ENCODE results near the gene KIAA1217.
"Not testable (repeated sequence)": the region's sequence is repeated elsewhere in the genome, so short reads cannot be mapped to it uniquely, and the experiment has no call there.

Gene KIAA1217

DNA sequence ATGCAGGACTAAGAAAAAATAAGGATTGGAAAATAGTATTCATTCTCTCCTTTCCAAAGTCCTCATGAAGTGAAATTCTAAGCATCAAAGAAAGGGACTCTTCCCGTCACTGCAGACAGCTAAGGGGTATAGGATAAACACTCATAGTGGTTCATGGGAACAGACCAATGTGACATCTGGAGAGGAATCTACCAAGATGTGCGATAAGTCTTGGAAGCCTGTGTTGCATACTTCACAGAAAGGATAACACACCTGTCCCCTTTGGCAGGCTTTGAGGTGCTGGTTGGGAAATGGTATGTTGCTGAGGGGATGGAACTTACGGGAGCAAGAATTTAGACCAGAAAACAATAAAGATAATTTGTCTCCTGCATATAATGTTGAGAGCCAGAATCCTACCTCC is 266.7 kb downstream of the KIAA1217 start:
- DNase-seq: no peak

DNA sequence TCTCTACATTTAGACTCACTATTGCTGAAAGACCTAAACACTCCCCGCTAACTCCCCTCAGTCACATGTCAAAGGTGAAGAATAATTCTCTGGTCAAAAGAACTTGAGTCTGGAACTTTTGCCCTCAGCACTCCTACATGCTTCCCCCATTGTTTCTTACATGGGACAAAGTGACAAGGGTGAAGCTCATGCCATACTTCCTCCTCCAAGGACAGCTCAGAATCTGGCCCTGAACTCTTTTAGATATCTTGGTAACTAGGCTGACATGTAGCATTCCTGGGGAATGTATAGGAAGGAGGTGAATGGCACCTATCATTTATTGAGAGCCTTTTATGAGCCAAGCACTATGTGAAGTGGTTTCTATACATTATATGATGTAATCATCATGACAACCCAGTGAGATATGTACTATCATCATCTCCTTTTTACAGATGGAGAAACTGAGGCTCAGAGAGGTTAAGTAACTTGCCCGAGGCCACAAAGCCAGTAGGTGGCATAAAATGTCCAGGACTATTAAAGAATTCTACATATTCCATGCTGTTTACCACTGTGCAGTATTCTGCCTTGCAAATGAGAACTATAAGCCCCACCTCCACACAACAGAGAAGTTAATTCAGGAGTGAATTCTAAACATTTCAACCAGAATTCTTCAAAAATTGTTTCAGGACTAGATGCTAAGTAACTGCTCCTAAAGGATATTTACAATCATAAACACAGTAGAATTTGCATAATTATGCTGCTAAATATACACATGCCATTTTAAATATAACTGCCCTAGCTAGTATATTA is 268.2 kb downstream of the KIAA1217 start:
- DNase-seq: no peak

DNA sequence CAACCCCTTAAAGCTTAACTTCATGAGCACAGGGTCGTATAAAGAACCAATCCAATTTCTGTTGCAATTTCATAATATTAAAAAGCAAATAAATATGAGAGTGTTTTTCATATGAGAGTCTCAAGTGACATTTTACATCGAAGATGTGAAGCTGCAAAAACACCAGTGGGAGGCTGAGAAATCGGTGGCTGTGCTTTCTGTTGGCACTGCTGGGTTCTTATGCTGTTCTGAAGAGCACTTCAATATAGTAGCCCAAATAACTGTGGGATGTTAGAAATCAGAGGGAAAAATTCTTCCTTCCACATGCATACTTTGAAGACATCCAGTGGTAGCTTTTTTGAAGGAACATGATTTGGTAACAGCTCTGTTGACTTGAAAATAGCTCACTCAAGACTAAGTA is 269.0 kb downstream of the KIAA1217 start:
- DNase-seq: no peak

DNA sequence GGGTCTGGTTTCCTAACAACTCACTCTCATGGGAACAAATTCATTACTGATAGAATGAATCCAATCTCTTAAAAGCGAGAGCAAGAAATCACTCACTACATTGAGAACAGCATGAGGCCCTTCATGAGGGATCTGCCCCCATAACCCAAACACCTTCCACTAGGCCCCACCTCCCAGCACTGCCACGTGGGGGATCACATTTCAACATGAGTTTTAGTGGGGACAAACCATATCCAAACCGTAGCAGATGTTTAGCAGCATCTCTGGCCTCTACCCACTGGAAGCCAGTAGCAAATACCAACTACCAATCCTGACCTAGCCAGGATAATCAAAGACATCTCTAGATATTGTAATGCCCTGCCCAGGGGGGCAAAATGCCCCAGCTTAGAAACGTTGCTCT is 270.9 kb downstream of the KIAA1217 start:
- no peak for DNase-seq

DNA sequence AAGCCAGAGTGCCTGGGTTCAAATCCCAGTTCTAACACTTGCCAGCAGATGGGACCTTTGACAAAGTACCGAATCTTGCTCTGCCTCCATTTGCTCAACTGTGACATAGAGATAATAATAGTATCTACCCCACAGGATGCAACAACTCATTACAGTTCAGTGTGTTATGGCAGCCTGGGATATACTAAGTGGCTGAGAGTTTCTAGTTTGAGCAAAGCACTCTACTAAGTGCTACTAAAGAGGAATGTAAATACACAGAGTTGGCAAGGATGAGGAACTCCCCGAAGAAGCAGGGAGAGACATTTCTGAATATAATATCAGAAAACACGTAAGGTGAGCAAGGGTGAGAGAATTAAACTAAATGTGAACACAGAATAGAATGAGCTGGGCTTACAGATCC is 271.5 kb downstream of the KIAA1217 start:
- no peak for DNase-seq

DNA sequence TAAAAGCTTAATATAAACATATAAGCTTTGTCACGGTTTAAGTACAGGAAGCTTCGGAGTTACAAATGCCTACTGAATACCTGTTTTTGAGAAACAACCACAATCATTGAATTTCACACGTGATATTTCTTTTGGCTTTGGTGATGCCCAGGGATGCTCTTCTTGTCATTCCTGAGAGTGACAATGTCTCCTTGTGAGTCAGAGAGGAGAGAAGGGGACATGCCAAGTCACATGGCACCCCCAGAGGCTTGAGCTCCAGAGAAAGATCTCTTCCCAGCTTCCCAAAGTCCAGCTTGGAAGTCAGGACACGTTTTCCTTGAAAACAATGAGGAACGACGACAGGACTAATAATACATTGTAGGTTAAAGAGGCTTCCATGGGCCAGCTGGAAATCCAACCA is 272.3 kb downstream of the KIAA1217 start:
- no peak for DNase-seq

DNA sequence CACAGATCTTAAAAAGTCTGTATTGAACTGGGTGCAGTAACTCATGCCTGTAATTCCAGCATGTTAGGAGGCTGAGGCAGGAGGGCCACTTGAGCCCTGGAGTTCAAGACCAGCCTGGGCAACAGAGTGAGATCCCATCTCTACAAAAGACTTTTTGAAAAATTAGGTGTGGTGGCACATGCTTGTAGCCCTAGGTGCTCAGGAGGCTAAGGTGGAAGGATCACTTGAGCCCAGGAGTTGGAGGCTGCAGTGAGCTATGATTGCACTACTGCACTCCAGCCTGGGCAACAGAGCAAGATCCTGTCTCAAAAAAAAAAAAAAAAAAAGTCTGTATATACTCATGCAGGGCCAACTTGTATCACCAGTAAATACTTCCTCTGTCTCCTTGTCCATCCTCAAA is 273.8 kb downstream of the KIAA1217 start:
- not testable (repeated sequence) for DNase-seq

DNA sequence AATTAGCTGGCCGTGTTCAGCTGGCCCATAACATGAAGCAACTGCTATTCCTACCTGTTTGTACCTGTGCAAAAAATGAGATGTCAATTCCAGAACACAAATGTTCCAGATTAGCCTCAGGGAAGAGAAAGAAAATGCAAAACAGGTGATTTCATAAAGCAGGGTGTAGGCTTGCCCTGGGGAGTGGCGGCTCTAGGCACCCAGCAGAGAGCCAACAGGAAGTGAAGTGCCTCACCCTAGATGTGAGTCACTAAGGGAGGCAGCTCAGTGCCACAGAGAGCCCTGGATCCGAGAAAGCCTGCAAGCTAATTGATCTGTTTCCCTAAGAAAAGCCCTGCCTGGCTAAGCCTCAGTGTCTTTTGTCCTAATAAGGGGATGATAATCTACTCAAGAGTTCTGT is 274.8 kb downstream of the KIAA1217 start:
- DNase-seq: no peak

DNA sequence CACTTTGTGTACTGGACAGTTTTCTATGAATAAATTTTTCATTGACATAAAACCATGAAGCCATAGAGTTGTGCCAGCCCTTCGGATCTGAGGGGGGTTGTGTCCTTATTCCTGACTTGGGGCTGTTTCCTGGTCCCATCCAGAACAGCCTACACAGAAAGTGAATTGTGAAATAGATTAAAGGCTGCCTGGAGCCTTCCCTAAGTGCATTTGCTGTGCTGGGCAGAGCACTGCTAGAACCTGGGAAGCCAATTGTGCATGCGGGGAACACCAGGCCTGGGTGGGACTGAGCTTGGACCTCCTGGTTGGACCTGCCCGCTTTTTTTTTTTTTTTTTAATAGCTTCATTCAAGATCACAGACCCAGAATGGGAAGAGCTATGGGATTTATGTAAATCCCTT is 275.8 kb downstream of the KIAA1217 start:
- no peak for DNase-seq

DNA sequence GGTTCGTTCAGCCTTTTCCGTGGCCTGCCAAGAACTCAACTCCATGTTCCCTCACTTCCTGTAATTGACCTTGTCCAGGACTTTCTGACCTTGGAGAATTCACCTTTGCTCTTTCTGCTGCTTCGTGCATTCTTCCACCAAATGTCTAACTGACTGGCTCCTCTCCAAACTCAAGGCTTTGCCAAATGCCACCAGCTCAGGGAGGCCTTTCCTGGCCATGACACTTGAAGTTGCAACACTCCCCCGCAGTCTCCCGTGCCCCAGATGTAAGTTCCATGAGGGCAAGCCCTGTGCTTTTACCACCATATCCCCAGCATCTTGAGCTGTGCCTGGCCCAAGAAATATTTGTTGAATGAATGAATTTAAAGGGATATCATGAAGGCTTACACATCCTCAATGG is 276.4 kb downstream of the KIAA1217 start:
- no peak for DNase-seq

DNA sequence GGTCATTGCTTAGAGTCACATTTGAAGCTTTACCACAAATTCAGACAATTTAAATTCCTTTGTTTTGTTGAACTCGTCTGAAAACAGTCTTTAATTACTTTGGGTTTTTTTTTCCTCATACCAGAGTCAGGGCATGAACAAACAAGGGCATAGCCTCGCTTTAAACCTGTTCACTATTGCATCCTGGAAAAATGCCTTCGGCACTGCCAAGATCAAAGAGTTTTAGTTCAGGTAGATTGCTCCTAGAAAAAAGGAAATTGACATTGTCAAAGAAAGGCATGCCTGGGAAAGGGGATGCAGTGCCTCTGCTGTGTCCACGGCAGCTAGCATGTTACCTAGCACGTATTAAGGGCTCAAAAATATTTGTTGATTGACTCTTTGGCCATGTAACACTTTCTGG is 279.7 kb downstream of the KIAA1217 start:
- no peak for DNase-seq

DNA sequence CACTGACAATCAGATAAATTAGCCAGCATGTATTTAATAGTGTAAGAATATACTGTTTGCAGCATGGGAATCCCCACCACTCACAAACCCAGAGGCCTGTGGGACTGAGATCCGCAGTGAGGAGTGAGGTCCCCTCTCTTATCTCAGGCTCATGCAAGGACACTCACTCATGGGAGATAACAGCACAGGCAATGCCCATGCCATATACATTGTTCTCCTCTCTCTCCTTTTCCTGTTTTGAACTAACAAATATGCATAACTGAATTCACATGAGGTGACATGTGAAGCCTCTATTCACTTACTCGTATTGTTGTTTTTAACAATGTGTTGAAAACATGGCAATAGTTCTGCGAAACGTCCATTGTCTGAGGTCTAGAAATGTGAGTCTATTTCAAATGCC is 284.2 kb downstream of the KIAA1217 start:
- no peak for DNase-seq

DNA sequence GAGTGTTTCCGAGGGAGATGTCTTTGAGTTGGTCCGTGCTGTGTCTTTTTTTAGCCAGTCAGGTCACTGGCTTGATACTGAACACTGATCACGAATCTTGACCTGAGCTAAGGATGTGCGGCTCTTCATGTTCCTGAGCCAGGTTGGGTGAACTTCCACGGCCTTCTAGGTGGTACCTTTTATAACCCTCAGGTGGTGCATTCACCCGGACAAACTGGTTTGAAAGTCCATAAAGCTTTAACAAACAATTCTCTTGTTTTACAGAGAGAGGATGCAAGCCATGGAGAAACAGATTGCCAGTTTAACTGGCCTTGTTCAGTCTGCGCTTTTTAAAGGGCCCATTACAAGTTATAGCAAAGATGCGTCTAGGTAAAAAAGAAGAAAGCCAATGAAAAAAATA is 285.3 kb downstream of the KIAA1217 start:
- no peak for DNase-seq

DNA sequence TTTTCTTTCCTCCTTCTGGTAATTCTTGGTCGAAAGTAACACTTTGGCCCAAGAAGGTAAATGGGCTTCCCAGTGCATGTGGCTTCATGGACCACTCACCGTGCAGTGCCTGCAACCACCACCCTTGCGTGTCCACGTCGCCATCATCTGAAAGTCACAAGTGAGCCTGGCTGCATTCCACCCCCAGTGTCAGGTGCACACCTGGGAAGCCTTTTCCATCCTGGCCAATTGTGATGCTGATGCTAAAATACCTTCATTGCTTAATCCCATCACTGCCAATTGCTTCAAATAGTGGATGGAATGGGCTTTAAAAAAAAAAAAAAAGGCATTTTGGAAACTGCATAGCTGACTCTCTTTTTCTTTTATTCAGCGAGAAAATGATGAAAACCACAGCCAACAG is 285.8 kb downstream of the KIAA1217 start:
- DNase-seq: no peak

DNA sequence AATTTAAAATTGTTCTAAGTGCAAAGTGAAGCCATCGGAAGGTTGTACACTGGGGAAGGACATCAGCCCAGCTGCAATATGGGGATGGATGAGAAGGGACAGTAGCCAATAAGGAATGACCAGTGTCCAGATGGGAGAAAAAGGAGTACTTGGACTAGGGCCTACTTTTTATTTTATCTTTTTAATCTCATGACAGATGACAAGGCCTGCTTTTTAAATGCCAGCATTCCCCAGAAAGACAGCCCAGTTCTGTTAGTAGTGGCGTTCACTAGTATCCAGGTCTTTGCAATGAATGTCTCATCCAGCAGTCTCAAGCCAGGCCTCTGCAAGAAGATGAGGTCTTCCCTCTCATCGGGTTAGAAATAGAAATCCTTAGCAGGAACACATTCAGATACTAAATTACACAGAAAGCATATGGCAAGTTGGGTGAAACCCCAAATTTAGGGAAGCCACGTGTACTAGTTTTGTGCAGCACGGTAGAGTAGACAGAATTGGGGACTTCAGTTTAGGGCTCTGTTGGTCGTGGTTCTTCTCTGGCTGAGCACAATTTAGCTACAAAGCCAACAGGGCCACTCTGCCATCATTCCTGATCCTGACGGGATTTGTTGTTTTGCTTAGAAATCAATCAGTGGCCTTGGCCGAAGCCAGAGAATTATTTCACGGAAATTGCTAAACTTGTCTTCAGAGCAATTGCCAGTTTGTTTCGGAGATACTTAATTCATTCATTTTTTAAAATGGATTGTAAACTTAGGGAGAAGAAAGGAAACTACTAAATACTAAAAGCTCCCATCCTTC is 286.9 kb downstream of the KIAA1217 start:
- no peak for DNase-seq

DNA sequence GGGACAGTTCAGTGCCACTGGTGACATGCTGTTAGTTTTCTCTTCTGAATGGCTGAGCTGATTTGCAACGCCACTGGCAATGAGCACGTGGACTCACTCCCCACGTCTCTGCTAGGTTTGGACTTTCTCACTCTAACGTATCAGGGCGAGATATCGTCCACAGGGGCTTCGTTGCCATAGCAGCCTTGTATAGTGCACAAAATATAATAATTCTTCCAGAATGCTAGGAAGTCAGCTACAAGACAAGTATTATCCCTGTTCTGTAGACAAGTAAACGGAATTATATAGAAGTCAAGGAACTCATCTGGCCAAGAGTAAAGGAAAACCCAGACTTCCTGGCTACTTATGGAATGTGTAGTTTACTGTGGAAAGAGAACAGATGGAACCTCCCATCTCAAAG is 288.0 kb downstream of the KIAA1217 start:
- no peak for DNase-seq

DNA sequence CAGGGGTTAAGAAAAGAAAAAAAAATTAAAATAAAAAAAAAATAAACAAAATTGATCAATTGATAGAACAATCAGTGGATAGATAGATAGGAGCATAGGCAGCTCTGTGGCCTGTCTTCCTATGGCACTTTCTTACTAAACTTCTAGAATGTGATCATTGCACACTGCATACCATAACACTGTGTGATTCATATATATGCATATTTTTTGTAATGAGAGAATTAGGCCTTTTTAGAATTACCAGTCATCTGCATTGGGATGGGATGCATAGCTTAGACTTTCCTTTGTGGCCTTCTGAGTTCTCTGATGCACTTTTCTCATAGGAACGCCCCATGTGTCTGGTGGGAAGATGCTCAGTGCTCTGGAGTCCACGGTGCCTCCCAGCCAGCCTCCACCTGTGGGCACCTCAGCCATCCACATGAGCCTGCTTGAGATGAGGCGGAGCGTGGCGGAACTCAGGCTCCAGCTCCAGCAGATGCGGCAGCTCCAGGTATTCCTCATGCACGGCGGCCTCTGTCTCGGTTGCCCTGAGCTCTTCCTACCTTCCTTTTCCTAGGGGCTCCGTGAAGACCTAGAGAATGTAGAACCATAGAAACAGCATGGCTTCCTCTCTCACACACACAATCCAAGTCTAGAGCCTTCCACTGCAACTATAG is 292.2 kb downstream of the KIAA1217 start:
- no peak for DNase-seq

DNA sequence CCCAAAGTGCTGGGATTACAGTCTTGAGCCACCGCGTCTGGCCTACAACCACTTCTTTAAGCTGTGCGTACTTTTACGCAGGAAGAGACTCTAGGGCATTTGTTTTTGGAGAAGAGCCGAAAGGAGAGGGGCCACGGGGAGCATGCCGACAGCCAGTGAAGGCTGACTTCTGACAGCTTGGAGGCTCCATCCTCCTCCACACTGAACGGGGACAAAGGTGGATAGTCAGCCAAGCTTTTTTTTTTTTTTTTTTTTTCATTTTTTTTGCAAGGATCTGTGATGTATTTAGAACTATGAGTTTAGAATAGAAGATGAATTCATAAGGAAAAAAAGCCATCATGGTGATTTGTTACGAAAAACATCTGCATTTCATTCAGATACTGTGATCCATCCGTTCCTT is 293.1 kb downstream of the KIAA1217 start:
- DNase-seq: no peak

DNA sequence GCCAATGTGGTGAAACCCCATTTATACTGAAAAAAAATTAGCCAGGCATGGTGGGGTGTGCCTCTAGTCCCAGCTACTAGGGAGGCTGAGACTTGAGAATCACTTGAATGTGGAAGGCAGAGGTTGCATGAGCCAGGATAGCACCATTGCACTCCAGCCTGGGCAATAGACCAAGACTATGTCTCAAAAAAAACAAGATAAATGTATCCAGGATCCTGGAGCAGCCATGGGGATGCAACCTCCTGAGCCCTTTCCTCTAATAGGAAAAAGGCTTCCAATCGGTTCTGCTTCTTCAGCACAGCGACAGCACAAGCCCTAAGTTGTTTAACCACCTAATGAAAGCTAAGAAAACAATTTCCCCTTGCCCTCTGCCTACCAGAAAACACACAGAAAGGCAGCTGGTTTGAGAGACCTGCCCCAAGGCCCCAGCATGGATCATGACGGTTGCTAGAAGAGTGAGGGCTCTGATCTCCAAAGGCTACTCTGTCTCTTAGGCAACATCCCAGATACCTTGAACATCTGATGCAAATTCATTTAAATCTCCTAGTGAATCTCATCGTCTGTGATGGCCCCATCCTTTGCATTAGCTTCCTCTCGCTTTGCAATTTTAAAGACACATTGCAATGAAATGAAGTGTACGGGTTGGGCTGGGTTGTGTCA is 294.0 kb downstream of the KIAA1217 start:
- no peak for DNase-seq

DNA sequence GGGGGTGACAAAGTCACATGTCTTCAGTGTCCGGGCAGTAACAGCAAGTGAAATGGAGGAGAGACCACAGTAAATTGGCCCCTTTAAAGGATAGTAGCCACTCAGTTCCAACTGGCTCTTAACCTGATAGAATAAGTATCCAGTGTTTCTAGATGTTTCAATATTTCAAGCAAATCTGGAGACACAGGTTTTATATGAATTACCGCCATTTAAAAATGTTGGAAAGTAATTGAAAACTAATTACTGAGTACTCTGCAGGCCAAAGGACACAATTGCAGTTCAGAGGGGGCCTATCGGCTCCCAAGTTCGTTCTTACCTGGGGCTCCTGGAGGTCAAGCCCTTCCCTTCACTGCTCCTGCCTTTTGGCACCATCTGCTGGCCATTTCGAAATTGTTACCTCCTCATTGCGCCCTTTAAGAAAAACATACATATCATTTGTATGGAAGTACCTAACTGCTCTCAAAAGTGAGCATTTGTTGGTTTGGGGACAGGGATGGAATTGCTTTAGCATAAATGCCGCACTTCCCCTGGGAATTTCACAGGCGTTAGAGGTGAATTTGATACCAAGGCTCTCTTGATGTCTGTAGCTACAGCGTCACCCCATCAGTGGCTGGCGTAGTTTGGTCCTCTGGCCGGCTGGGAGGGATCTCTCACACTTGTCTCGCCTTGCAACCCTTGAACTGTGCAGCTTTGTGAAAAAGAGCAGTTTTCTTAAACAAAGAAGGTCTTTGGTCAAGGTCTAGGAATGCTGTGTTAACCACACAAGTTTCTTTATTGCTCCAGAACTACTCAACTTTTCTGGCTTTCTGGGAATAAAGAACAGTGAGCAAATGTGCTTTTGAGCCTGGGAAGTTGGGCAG is 294.8 kb downstream of the KIAA1217 start:
- peak; percentile 32 for DNase-seq

DNA sequence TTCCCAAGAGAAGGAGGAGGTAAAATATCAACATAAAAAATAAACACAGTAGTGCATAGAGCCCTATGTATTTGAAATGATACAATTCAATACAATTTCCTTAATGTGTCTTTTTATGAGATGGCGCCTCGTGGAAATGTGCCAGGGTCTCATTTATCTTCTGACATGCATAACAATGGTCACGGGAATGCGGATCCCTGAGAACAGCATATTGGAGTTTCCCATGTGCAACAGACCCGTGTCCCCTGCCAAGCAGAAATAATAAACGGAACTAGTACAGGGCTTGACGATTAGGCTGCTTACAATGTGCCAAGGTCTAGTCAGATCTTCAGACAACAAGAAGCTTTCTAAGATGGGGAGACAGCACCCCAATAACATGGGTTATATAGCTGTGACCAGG is 296.8 kb downstream of the KIAA1217 start:
- DNase-seq: peak; percentile 15

DNA sequence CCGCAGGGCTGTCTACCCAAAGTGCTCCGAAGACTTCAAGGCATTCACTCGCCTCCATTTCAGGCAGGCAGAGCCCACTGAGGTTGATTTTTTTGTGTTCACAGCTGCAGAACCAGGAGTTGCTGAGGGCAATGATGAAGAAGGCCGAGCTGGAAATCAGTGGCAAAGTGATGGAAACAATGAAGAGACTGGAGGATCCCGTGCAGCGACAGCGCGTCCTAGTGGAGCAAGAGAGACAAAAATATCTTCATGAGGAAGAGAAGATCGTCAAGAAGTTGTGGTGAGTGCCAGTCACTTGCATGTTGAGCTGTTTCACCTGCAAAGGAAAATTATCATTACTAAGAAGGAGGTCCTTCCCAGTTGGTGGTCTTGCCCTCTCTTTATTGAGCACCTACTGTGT is 304.2 kb downstream of the KIAA1217 start:
- DNase-seq: no peak
